Hepatocyte (in vitro differentiated cells): ENCODE measurements around the gene FYN. TPM values are rescaled to one million over a fixed set of nuclear protein-coding genes. Genes with fewer than 3 reads are reported as not detected.

Experiments
- DNase-seq: peaks from one replicate; pipeline ENCODE4 v3.0.0-alpha.2; 2016; ENCODE audit warnings: low spot score
- H2AFZ ChIP-seq: fragments of 200-600 bp; sonication (generic); 2 replicates; pipeline ENCODE4 v1.6.0; 2016; ENCODE audit warnings: antibody characterized with exemption, mild to moderate bottlenecking
- H3K27ac ChIP-seq: fragments of 200-600 bp; sonication (generic); 2 replicates; pipeline ENCODE4 v1.5.1; 2016; ENCODE audit warnings: mild to moderate bottlenecking
- H3K27me3 ChIP-seq: fragments of 200-600 bp; sonication (generic); 2 replicates; pipeline ENCODE4 v1.6.1; 2016
- H3K36me3 ChIP-seq: fragments of 200-600 bp; sonication (generic); replicated peaks from 2 replicates; pipeline ENCODE4 v1.5.1; 2016; ENCODE audit warnings: low read depth; ENCODE audit not compliant: insufficient read depth
- H3K4me1 ChIP-seq: fragments of 200-600 bp; sonication (generic); 2 replicates; pipeline ENCODE4 v1.5.1; 2016; ENCODE audit warnings: mild to moderate bottlenecking, moderate library complexity; ENCODE audit not compliant: insufficient read depth
- H3K4me2 ChIP-seq: fragments of 200-600 bp; sonication (generic); 2 replicates; pipeline ENCODE4 v1.6.0; 2016
- H3K4me3 ChIP-seq: fragments of 200-600 bp; sonication (generic); 2 replicates; pipeline ENCODE4 v1.5.1; 2016; ENCODE audit warnings: mild to moderate bottlenecking
- H3K79me2 ChIP-seq: fragments of 200-600 bp; sonication (generic); 2 replicates; pipeline ENCODE4 v1.6.0; 2017; ENCODE audit warnings: mild to moderate bottlenecking
- H3K9me2 ChIP-seq: fragments of 200-600 bp; sonication (generic); replicated peaks from 2 replicates; pipeline ENCODE4 v1.6.0; 2017; ENCODE audit warnings: mild to moderate bottlenecking; ENCODE audit not compliant: insufficient read depth
- H3K9me3 ChIP-seq: fragments of 200-600 bp; sonication (generic); 2 replicates; pipeline ENCODE4 v1.5.1; 2016; ENCODE audit warnings: low read depth, mild to moderate bottlenecking
- H4K20me1 ChIP-seq: fragments of 200-600 bp; sonication (generic); 2 replicates; pipeline ENCODE4 v1.6.0; 2016; ENCODE audit warnings: mild to moderate bottlenecking; ENCODE audit not compliant: insufficient read depth, poor library complexity, severe bottlenecking
- EZH2 ChIP-seq: fragments of 200-600 bp; sonication (generic); IDR thresholded peaks from 2 replicates; pipeline ENCODE4 v1.6.1; 2016; ENCODE audit warnings: antibody characterized with exemption, mild to moderate bottlenecking, borderline replicate concordance
- EZH2phosphoT487 ChIP-seq: fragments of 200-600 bp; sonication (generic); IDR thresholded peaks from one replicate; pipeline ENCODE4 v1.6.1; 2018; ENCODE audit warnings: antibody characterized with exemption, mild to moderate bottlenecking, low read depth, moderate library complexity; ENCODE audit not compliant: unreplicated experiment, severe bottlenecking
- WGBS: methylation state at CpG from one replicate; pipeline ENCODE4 v1.1.6; 2016; ENCODE audit warnings: low lambda C conversion rate; ENCODE audit errors: missing lambda C conversion rate; 5-methylcytosine and 5-hydroxymethylcytosine counted together
- polyA plus RNA-seq: library from polyadenylated mRNA; unstranded; fragments of >200 nt; fragmentation: Nextera tagmentation; extraction: Ambion mirVana; gene quantifications from 2 replicates; pipeline ENCODE4 v1.2.1, GENCODE V29; 2016
- total RNA-seq: library from RNA; depleted of rRNA; stranded (reverse); fragments of >200 nt; gene quantifications from 2 replicates; pipeline ENCODE4 v1.2.3, GENCODE V29; 2014
- TF ChIP-seq, protein P1 (sequence below): fragments of 200-600 bp; sonication (generic); IDR thresholded peaks from 2 replicates; pipeline ENCODE4 v1.5.1; 2016; ENCODE audit warnings: antibody characterized with exemption, mild to moderate bottlenecking; ENCODE audit not compliant: poor library complexity

Gene FYN
- total and polyA plus RNA-seq, 2 experiments from 2014 or later = 40.0 to 70.1 TPM

DNA sequence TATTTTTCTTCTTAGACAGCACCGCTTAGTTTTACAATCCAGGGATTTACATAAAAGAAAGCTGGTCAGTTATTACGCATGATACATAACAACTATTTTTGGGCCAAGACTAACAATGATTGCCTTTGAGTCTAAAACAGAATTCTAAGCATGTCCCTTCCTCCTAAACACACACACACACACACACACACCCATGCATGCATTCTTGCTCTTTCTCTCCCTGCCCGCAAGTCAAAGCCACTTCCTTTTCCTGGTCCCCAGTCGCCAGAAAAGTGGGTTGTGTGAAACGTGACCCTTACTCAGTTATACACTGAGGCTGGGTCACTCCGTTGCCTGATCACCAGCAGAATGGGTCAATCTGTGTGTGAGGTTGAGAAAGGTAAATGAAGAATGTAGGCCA lies 31.4 kb downstream of the FYN start:
- WGBS = 79% methylated on average over 6 of the region's 6 CpGs
- Histone ChIP-seq H3K79me2 (peaks cover 19% of the 10 kb centered on the region), H3K27ac (no peak overlapping the region), H2AFZ (no peak overlapping the region), H3K4me1 (peaks cover 37% of the 10 kb centered on the region), H3K4me2 (no peak overlapping the region), H3K4me3 (no peak overlapping the region), H3K9me3 (no peaks in the 10 kb centered on the region), H3K27me3 (no peaks in the 10 kb centered on the region), H4K20me1 (no peaks in the 10 kb centered on the region), H3K36me3 (no peaks in the 10 kb centered on the region), H3K9me2 (no peaks in the 10 kb centered on the region)
- TF ChIP-seq, protein P1, sequence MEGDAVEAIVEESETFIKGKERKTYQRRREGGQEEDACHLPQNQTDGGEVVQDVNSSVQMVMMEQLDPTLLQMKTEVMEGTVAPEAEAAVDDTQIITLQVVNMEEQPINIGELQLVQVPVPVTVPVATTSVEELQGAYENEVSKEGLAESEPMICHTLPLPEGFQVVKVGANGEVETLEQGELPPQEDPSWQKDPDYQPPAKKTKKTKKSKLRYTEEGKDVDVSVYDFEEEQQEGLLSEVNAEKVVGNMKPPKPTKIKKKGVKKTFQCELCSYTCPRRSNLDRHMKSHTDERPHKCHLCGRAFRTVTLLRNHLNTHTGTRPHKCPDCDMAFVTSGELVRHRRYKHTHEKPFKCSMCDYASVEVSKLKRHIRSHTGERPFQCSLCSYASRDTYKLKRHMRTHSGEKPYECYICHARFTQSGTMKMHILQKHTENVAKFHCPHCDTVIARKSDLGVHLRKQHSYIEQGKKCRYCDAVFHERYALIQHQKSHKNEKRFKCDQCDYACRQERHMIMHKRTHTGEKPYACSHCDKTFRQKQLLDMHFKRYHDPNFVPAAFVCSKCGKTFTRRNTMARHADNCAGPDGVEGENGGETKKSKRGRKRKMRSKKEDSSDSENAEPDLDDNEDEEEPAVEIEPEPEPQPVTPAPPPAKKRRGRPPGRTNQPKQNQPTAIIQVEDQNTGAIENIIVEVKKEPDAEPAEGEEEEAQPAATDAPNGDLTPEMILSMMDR = no peak
- TF ChIP-seq EZH2 = no peak
- TF ChIP-seq EZH2phosphoT487 = no peak
- no peak for DNase-seq

DNA sequence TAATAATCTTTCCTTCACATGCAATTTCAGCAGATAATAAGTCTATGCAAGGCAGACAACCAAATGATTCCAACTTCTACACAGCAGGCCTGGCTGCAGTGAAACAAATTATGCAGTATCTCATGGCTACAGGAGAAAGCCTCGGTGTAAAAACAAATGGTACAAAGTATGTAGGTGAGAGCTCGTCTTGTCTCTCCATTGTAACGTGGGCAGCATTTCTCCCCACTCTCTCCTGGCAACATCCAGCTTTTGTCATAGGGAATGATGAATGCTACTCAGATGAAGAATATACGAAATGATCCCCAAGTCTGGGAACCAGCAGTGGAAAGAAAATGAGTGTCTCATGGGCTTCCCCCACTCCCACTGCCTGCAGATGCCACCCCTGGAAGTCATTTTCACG lies 32.4 kb downstream of the FYN start:
- H3K4me1 ChIP-seq = peaks cover 37% of the 10 kb centered on the region
- no peak overlapping the region for H3K27ac ChIP-seq
- DNase-seq = no peak
- no peak overlapping the region for H3K4me2 ChIP-seq
- H2AFZ ChIP-seq = no peak overlapping the region
- no peaks in the 10 kb centered on the region for H3K27me3 ChIP-seq
- no peak overlapping the region for H3K4me3 ChIP-seq
- no peaks in the 10 kb centered on the region for H3K9me3 ChIP-seq
- 94% methylated on average over 5 of the region's 5 CpGs for WGBS
- H3K36me3 ChIP-seq = no peaks in the 10 kb centered on the region
- peaks cover 12% of the 10 kb centered on the region for H3K79me2 ChIP-seq
- TF ChIP-seq EZH2 (no peak), EZH2phosphoT487 (no peak)
- TF ChIP-seq, protein P1 = no peak
- no peaks in the 10 kb centered on the region for H3K9me2 ChIP-seq
- H4K20me1 ChIP-seq = no peaks in the 10 kb centered on the region

DNA sequence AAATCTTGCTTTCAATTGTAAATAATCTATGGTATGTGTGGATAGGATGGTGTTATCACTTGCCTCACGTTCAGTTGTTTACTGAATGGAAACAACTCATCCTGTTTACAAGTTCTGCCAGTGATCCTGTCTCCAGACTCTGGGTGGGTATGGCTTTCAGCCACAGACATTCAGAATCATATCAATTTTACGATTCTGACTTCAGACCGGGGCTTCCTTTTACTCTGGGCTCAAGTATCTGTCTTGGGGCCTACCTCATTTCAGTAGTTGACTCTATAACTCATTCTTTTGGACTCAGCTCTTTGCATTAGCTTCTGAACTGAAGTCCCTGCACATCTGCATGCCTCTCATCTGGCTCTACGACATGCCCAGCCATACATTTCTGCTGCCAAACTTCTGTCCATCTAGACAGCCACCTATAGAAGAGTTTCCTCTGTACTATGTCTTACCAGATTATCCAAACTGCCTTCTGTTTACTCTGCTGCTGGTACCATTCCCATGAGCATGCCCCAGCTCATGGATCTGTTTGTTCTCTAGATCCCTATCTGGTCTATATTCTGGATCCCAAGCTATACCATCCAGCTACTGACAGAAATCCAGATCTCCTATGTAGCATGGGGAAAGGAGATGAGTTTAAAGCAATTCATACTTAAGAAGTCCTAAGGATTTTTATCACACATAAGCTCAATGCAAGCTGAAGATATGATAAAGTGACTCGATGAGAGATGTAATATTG lies 34.3 kb downstream of the FYN start:
- Histone ChIP-seq H2AFZ (no peak overlapping the region), H3K36me3 (no peaks in the 10 kb centered on the region), H3K79me2 (peaks cover 8% of the 10 kb centered on the region), H3K4me2 (no peak overlapping the region), H3K27me3 (no peaks in the 10 kb centered on the region), H3K27ac (no peak overlapping the region), H3K9me2 (no peaks in the 10 kb centered on the region), H4K20me1 (no peaks in the 10 kb centered on the region), H3K4me3 (no peak overlapping the region), H3K9me3 (no peaks in the 10 kb centered on the region), H3K4me1 (peaks cover 25% of the 10 kb centered on the region)
- no peak for DNase-seq
- WGBS = 56% methylated on average over 5 of the region's 5 CpGs
- TF ChIP-seq, protein P1 = no peak
- TF ChIP-seq EZH2 (no peak), EZH2phosphoT487 (no peak)
